ENCODE results near the gene PLCXD1. TPM values are rescaled to one million over a fixed set of nuclear protein-coding genes. Genes with fewer than 3 reads are reported as not detected.

The PLCXD1 gene
- total and polyA plus RNA-seq, 12 donors, result 1.2 to 14.5 (median 6.5) TPM

- Histone ChIP-seq H3K4me1 (replicated peaks in 1 of 2) (peaks cover 0 to 7% of the 10 kb centered on the region in 2 donors), H3K4me3 (no peak overlapping the region), H3K27ac (no peak overlapping the region), H3K27me3 (no peaks in the 10 kb centered on the region), H3K36me3 (replicated peaks in 1 of 2) (no peaks in the 10 kb centered on the region), H3K9me3 (replicated peaks in 1 of 3) (no peaks in the 10 kb centered on the region)
- peak in 1 of 7 donors; percentile 28 for DNase-seq
- TF ChIP-seq CTCF (IDR thresholded peaks at IDR 0.05), result no peak
- TF ChIP-seq POLR2A (IDR thresholded peaks at IDR 0.05), result no peak
- WGBS, 4 donors, result 84 to 92% (median 87%) methylated on average over 16 of the region's 16 CpGs
- intact Hi-C loops (cut with DNase I), result no loop called here
Observed at GRCh38 chrX:264634-265455, 16.3 kb upstream of the PLCXD1 start.

GRCh38 chrX:265502-265901, 15.7 kb upstream of the PLCXD1 start:
- no peaks in the 10 kb centered on the region for H3K27me3 ChIP-seq
- peaks cover 0 to 7% of the 10 kb centered on the region in 2 donors for H3K4me1 ChIP-seq (replicated peaks in 1 of 2)
- no peak overlapping the region for H3K4me3 ChIP-seq
- H3K27ac ChIP-seq, result no peak overlapping the region
- TF ChIP-seq POLR2A (IDR thresholded peaks at IDR 0.05), result no peak
- TF ChIP-seq CTCF (IDR thresholded peaks at IDR 0.05), result no peak
- intact Hi-C loops (cut with DNase I), result no loop called here
- DNase-seq, result peak in 1 of 7 donors; percentile 27
- no peaks in the 10 kb centered on the region for H3K36me3 ChIP-seq (replicated peaks in 1 of 2)
- WGBS, 4 donors, result 83 to 85% (median 83%) methylated on average over 8 of the region's 8 CpGs
- no peaks in the 10 kb centered on the region for H3K9me3 ChIP-seq (replicated peaks in 1 of 3)

GRCh38 chrX:267771-268261, 13.4 kb upstream of the PLCXD1 start:
- Histone ChIP-seq H3K4me3 (no peak overlapping the region), H3K36me3 (replicated peaks in 1 of 2) (no peaks in the 10 kb centered on the region), H3K27ac (no peak overlapping the region), H3K4me1 (replicated peaks in 1 of 2) (no peaks in the 10 kb centered on the region), H3K9me3 (replicated peaks in 1 of 3) (no peaks in the 10 kb centered on the region), H3K27me3 (no peaks in the 10 kb centered on the region)
- DNase-seq, result peak in 2 of 7 donors; percentile 16 to 53
- intact Hi-C loops (cut with DNase I), result no loop called here
- 80 to 92% (median 82%) methylated on average over 2 to 33 of the region's 33 CpGs for WGBS, 4 donors
- no peak for TF ChIP-seq CTCF (IDR thresholded peaks at IDR 0.05)
- TF ChIP-seq POLR2A (IDR thresholded peaks at IDR 0.05), result no peak

GRCh38 chrX:270848-271367, 10.3 kb upstream of the PLCXD1 start:
- WGBS, 4 donors, result 62 to 90% (median 84%) methylated on average over 7 to 21 of the region's 21 CpGs
- Histone ChIP-seq H3K4me1 (replicated peaks in 1 of 2) (peaks cover 0 to 4% of the 10 kb centered on the region in 2 donors), H3K9me3 (replicated peaks in 1 of 3) (no peaks in the 10 kb centered on the region), H3K36me3 (replicated peaks in 1 of 2) (no peaks in the 10 kb centered on the region), H3K27me3 (no peaks in the 10 kb centered on the region), H3K27ac (no peak overlapping the region), H3K4me3 (no peak overlapping the region)
- peak in 3 of 7 donors; percentile 9 to 46 (median 16) for DNase-seq
- intact Hi-C loops (cut with DNase I), result no loop called here
- TF ChIP-seq POLR2A (IDR thresholded peaks at IDR 0.05) (no peak), CTCF (IDR thresholded peaks at IDR 0.05) (no peak)
